Aorta (tissue), 5 donors: ENCODE measurements around the gene DNMBP. TPM values are rescaled to one million over a fixed set of nuclear protein-coding genes. Genes with fewer than 3 reads are reported as not detected.
A peak's percentile ranks its signal among the peaks of the same experiment; 100 is the strongest.

ENCODE experiments used
- ATAC-seq: fragments of 200-7000 bp; cut with Tn5 transposase; one replicate; pipeline ENCODE4 v1.9.1; 2022; ENCODE audit warnings: moderate library complexity; ENCODE audit not compliant: low FRiP score
- DNase-seq, 2 donors: peaks; one replicate each; pipeline ENCODE4 v3.0.0-alpha.2; 2020
- H3K27ac ChIP-seq, 2 donors: one replicate each; pipeline ENCODE4 v1.5.1; 2013; ENCODE audit warnings: low read length in 2 of 2, mild to moderate bottlenecking in 2 of 2, moderate library complexity in 2 of 2, control low read depth in 1 of 2, inconsistent platforms in 1 of 2, low read depth in 1 of 2
- H3K27me3 ChIP-seq, 2 donors: one replicate each; pipeline ENCODE4 v1.6.1; 2013; ENCODE audit warnings: control low read depth in 1 of 2, low read length in 1 of 2, mild to moderate bottlenecking in 1 of 2, moderate library complexity in 1 of 2; ENCODE audit not compliant: insufficient read depth in 2 of 2, control insufficient read depth in 1 of 2
- H3K36me3 ChIP-seq, 2 donors: one replicate each; pipeline ENCODE4 v1.6.1; 2013; ENCODE audit warnings: control low read depth in 1 of 2, low read length in 1 of 2, mild to moderate bottlenecking in 1 of 2; ENCODE audit not compliant: insufficient read depth in 2 of 2, control insufficient read depth in 1 of 2
- H3K4me1 ChIP-seq, 2 donors: one replicate each; pipeline ENCODE4 v1.6.1; 2013; ENCODE audit warnings: low read length in 2 of 2, control low read depth in 1 of 2, mild to moderate bottlenecking in 1 of 2, moderate library complexity in 1 of 2; ENCODE audit not compliant: insufficient read depth in 2 of 2, control insufficient read depth in 1 of 2
- H3K4me3 ChIP-seq, 2 donors: one replicate each; pipeline ENCODE4 v1.5.1; 2013; ENCODE audit warnings: low read length in 2 of 2, control low read depth in 1 of 2, mild to moderate bottlenecking in 1 of 2
- H3K9me3 ChIP-seq: one replicate; pipeline ENCODE4 v1.6.1; 2013; ENCODE audit warnings: mild to moderate bottlenecking, low read length; ENCODE audit not compliant: control insufficient read depth
- WGBS, 2 donors: extraction: QIAGEN DNeasy Blood & Tissue Kit; methylation state at CpG; one replicate each; pipeline ENCODE4 v1.1.7; 2013; 5-methylcytosine and 5-hydroxymethylcytosine counted together
- intact Hi-C, 2 donors: fragments of 100-400 bp; cut with DNase I; formaldehyde crosslinking; loops; one replicate each; pipeline versions ENCODE4 v1.14.2 to v1.15.0; 2022
- long read RNA-seq, 2 donors: library from polyadenylated mRNA; unstranded; transcript quantifications; one replicate each; pipeline ENCODE4 v2.0.0, GENCODE V29; 2020 to 2021
- polyA plus RNA-seq, 2 donors: library from polyadenylated mRNA; stranded (reverse); fragments of 200-250 nt; gene quantifications; one replicate each; pipeline ENCODE4 v1.2.3, GENCODE V29; 2013
- total RNA-seq, 2 donors: library from RNA; stranded (reverse); fragmentation: NEBNext Ultra II Directional; extraction: Animal tissue kit (Norgen Biotek cat#: 25700); gene quantifications; one replicate each; pipeline ENCODE4 v1.2.1, GENCODE V29; 2021
- donor health status: healthy with polysubstance abuse.
- donor health status: Bipolar disorder and iron deficiency.
- donor health status: DM: no; HTN: no; CAD: no.
- donor health status: DM: no; HTN: no; CAD: no.
- donor health status: DM: yes; HTN: yes; CAD: no.

Gene DNMBP, protein sequence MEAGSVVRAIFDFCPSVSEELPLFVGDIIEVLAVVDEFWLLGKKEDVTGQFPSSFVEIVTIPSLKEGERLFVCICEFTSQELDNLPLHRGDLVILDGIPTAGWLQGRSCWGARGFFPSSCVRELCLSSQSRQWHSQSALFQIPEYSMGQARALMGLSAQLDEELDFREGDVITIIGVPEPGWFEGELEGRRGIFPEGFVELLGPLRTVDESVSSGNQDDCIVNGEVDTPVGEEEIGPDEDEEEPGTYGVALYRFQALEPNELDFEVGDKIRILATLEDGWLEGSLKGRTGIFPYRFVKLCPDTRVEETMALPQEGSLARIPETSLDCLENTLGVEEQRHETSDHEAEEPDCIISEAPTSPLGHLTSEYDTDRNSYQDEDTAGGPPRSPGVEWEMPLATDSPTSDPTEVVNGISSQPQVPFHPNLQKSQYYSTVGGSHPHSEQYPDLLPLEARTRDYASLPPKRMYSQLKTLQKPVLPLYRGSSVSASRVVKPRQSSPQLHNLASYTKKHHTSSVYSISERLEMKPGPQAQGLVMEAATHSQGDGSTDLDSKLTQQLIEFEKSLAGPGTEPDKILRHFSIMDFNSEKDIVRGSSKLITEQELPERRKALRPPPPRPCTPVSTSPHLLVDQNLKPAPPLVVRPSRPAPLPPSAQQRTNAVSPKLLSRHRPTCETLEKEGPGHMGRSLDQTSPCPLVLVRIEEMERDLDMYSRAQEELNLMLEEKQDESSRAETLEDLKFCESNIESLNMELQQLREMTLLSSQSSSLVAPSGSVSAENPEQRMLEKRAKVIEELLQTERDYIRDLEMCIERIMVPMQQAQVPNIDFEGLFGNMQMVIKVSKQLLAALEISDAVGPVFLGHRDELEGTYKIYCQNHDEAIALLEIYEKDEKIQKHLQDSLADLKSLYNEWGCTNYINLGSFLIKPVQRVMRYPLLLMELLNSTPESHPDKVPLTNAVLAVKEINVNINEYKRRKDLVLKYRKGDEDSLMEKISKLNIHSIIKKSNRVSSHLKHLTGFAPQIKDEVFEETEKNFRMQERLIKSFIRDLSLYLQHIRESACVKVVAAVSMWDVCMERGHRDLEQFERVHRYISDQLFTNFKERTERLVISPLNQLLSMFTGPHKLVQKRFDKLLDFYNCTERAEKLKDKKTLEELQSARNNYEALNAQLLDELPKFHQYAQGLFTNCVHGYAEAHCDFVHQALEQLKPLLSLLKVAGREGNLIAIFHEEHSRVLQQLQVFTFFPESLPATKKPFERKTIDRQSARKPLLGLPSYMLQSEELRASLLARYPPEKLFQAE (N-terminal part only)
- total RNA-seq (10 to 100 TPM; 13.4 to 23.9 TPM), polyA plus RNA-seq (1 to 10 TPM; 5.5 to 8.9 TPM)
- long read RNA-seq, donor 1, partial matches to known transcripts = 4 of 11 reads
- long read RNA-seq, donor 1, other reads (novel, unspliced or antisense) = 7 of 11 reads
- long read RNA-seq, donor 2, full-length matches to known transcripts = 3 of 14 reads
- long read RNA-seq, donor 2, partial matches to known transcripts = 1 of 14 reads
- long read RNA-seq, donor 2, other reads (novel, unspliced or antisense) = 10 of 14 reads

DNA sequence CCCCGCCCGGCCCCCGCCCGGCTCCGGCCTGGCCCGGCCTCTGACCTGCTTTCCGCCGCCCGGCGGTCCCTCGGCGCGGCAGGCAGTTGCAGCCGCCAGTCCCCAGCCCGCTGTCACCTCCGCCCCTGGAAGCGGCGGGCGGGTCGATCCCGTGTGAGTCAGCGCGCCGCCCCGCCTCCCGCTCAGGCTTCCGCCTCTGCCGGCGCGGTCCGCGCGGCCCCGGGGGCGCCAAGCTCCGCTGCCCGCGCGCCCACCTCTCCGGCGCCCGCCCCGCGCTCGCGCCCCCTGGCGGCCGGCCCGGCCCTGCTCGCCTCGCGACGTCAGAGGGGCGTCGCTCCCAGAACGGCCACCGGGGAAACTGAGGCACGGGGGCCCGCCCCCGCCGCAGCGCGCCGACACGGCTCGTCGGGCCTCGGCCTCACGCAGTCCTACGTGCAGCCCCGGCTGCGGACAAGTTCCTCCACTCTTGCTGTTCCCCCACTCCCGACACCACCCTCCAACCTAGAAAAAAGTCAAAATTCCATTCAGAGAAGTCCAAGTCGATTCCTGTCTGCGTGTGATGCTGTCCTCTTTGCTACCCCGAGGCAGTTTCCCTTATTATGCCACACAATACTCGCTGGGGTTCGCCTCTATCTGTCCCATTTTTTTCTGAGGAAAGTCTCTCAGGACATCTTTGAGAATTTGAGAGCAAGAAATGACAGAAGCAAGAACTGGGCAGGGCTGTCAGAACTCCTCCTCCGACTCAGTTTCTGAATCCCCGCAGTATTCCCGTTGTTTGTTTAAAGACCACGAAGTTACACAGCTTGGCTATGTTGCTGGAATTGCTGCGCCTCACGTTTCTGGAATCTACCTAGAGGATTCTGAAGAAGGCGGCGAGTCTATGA lies at the start of gene DNMBP:
DNMBP (minus strand) TSS at position 155 of the 884 bp plus-strand sequence. CDS start 37,823 bp downstream, outside the sequence.
- 1% methylated on average over 60 to 86 of the region's 86 CpGs for WGBS, 2 donors
- H3K9me3 ChIP-seq = no peaks in the 10 kb centered on the region
- ATAC-seq = peak; percentile 91
- intact Hi-C loops = loop anchor here (5.0 to 10.0 kb wide), 2 partner anchors 38 to 95 kb away; no protein-coding TSS in a partner anchor
- peak; percentile 90 to 95 for DNase-seq
- peak within 1 kb of the TSS; percentile 77 to 100 for H3K4me3 ChIP-seq
- H3K36me3 ChIP-seq = no peaks in the 10 kb centered on the region
- H3K4me1 ChIP-seq = peaks cover 0 to 2% of the 10 kb centered on the region in 2 donors
- H3K27me3 ChIP-seq = no peaks in the 10 kb centered on the region
- H3K27ac ChIP-seq = peak within 1 kb of the TSS in 1 of 2 donors; percentile 75

DNA sequence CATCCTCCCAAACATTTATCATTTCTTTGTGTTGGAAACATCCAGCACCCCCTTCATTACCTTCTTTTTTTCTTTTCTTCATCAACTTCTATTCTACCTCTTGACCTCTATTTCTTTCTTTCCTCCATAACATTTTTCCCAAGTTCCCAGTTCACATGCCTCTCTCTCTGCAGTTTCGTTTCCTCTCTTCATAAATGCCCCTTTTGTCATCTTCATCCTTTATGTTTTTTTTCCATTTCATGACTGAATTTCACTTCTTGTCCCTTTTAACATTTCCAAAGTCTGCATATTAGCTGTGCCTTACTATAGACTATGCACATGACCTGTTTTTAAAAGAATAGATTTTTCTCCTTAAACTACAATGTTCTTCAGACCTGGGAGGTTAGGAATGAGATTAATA lies 48.2 kb upstream of the DNMBP start:
- Histone ChIP-seq H3K9me3 (no peaks in the 10 kb centered on the region), H3K4me1 (no peaks in the 10 kb centered on the region), H3K27ac (no peak overlapping the region), H3K4me3 (no peak overlapping the region), H3K27me3 (no peaks in the 10 kb centered on the region), H3K36me3 (no peaks in the 10 kb centered on the region)
- DNase-seq (no peak), ATAC-seq (no peak)
- 67 to 70% methylated on average over 1 of the region's 1 CpG for WGBS, 2 donors
- intact Hi-C loops = no loop called here

DNA sequence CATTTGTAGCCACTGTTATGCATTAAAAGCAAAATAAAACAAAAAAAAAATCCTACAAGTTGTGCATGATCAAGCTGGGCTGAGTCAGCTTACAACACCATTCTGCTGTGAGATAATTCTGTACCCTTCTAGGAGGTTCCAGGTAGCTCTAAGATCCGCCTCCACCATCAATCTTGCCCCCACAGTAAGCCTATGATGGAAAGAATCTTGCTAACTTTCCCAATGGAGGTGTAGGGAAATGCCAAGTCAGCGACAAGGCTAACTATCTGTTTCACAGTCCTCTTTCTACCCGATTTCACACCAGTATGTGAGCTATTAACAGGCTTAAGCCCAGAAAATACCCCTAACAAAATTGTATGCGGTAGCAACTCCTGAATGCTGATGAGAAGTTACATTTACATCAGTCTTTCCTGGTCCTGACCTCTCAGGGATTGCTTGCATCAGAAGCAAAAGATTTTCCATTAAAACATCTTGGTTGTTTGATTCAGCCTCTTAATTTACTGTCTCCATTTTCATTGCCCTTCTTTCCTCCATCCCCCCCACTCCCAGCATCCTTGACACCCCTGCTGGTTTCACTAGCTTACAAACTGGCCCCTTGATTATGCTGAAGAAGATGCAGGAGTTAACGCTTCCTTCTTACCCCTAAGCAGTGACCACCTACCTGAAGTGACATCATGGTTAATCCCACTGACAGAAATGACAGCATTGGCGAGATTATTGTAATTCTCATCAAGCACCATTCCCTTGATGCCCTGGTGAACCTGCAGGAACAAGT lies 44.1 kb upstream of the DNMBP start:
- intact Hi-C loops = no loop called here

DNA sequence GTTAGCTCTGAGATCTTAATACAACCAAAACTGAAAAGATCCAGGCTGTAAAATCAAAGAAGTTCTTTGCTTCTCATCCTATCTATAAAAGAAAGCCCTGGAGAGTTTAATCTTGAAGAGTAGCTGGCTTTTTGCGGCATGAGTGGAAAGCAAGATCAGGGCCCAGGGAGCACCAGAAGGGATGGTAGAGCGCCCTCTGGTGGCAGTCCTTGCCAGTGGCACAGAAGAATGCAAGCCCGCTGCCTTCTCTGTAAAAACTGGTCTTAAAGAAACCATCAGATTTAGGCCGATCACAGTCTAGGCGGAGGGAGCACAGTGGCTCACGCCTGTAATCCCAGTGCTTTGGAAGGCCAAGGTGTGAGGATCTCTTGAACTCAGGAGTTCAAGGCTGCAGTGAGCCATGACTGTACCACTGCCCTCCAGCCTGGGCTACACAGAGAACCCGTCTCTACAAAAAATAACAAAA lies 36.3 kb upstream of the DNMBP start:
- 16 to 17% methylated on average over 7 of the region's 7 CpGs for WGBS, 2 donors
- intact Hi-C loops = loop anchor here in 1 of 2 donors (5.0 kb wide), 1 partner anchor 199 kb away; no protein-coding TSS in a partner anchor
- no peaks in the 10 kb centered on the region for H3K9me3 ChIP-seq
- H3K27ac ChIP-seq = no peak overlapping the region
- H3K4me3 ChIP-seq = no peak overlapping the region
- no peaks in the 10 kb centered on the region for H3K27me3 ChIP-seq
- H3K4me1 ChIP-seq = no peaks in the 10 kb centered on the region
- ATAC-seq (peak; percentile 92), DNase-seq (peak; percentile 91 to 96)
- H3K36me3 ChIP-seq = no peaks in the 10 kb centered on the region

More for the DNA sequence above, 44.1 kb upstream of the DNMBP start:
- WGBS, 2 donors = 26 to 28% methylated on average over 6 of the region's 6 CpGs
- Histone ChIP-seq H3K27me3 (no peaks in the 10 kb centered on the region), H3K4me3 (no peak overlapping the region), H3K4me1 (no peaks in the 10 kb centered on the region), H3K36me3 (no peaks in the 10 kb centered on the region), H3K27ac (no peak overlapping the region), H3K9me3 (no peaks in the 10 kb centered on the region)
- DNase-seq = no peak
- no peak for ATAC-seq

DNA sequence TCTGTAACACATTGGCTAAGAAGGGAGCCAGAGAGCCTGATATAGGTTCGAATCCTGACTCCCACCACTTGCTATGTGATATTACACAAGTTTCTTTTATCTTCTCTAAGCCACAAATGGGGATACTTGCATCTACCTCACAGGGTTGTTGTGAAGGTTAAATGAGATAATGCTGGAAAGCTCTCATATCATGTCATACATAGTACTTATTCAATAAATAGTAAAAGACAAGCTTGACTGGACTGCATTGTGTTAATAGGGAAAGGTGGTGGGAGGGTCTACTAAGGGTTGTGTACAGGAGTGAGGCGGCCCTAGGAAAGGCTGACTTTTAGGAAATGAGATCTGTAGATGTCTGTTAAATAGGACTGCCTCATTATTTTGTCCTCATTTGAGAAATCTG lies 35.8 kb upstream of the DNMBP start:
- Histone ChIP-seq H3K27ac (no peak overlapping the region), H3K4me3 (no peak overlapping the region), H3K4me1 (no peaks in the 10 kb centered on the region), H3K36me3 (no peaks in the 10 kb centered on the region), H3K9me3 (no peaks in the 10 kb centered on the region), H3K27me3 (no peaks in the 10 kb centered on the region)
- ATAC-seq = no peak
- intact Hi-C loops = loop anchor here in 1 of 2 donors (5.0 kb wide), 1 partner anchor 198 kb away; no protein-coding TSS in a partner anchor
- WGBS, 2 donors = 61 to 66% methylated on average over 2 of the region's 2 CpGs
- DNase-seq = no peak

DNA sequence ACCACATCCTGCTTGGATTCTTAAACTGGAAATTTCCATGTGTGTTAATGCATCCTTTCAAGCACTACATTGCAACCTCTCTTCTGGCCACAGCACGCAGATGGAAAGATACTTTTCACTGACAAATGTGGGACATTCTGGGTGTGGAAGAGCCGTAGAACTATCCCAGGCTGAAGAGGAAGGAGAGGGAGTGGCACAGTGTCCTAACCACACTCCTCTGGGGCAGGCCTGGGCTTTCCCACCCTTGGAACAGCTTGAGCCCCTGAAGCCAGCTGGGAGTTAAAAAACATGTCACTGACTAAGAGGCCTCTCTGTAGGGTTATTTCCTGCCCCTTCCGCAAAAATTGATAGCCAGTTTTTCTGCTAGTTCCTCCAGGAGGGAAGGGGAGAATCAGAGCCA lies 34.0 kb upstream of the DNMBP start:
- Histone ChIP-seq H3K4me3 (no peak overlapping the region), H3K27me3 (no peaks in the 10 kb centered on the region), H3K36me3 (no peaks in the 10 kb centered on the region), H3K27ac (no peak overlapping the region), H3K9me3 (no peaks in the 10 kb centered on the region), H3K4me1 (no peaks in the 10 kb centered on the region)
- DNase-seq = peak in 1 of 2 donors; percentile 50
- 59 to 72% methylated on average over 3 of the region's 3 CpGs for WGBS, 2 donors
- ATAC-seq = peak; percentile 66
- intact Hi-C loops = no loop called here

DNA sequence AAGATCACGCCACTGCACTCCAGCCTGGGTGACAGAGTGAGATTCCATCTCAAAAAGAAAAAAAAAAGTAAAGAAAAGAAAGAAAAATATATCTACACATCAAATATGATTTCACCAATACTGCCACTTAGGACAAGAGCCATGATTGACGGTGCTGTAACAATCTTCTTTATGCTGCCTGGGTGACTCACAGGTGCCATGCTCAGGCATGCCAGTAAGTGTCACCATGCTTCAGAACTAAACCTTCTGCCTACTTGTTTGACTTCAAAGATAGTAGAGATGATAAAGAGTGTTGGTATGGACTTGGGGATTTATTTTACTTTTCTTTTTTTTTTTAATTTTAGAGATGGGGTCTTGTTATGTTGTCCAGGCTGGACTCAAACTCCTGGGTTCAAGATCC lies 33.6 kb upstream of the DNMBP start:
- no peaks in the 10 kb centered on the region for H3K9me3 ChIP-seq
- H3K27me3 ChIP-seq = no peaks in the 10 kb centered on the region
- no peak for ATAC-seq
- intact Hi-C loops = no loop called here
- DNase-seq = no peak
- no peaks in the 10 kb centered on the region for H3K4me1 ChIP-seq
- no peak overlapping the region for H3K4me3 ChIP-seq
- no peak overlapping the region for H3K27ac ChIP-seq
- no peaks in the 10 kb centered on the region for H3K36me3 ChIP-seq
- WGBS, 2 donors = 80 to 84% methylated on average over 2 of the region's 2 CpGs
